ENCODE measurements around the gene CDKN2D. TPM values are rescaled to one million over a fixed set of nuclear protein-coding genes. Genes with fewer than 3 reads are reported as not detected.

Gene CDKN2D
- total and polyA plus RNA-seq, 10 of the 15 experiments (the other 5 are each of a cell fraction or from before 2014, with no cell fraction given): 0.53 to 17.2 (median 6.7) TPM

- Histone ChIP-seq H2AFZ (ENCODE audit: control insufficient read depth, low read depth, low read length) (no peak within 1 kb of the TSS), H3K9ac (ENCODE audit: control insufficient read depth, insufficient read depth, low read length) (no peak within 1 kb of the TSS), H3K27ac (ENCODE audit: control insufficient read depth, insufficient read depth) (no peak within 1 kb of the TSS), H4K20me1 (ENCODE audit: control insufficient read depth, insufficient read depth) (no peaks in the 10 kb centered on the region), H3K4me3 (no peak within 1 kb of the TSS), H3K4me1 (ENCODE audit: control insufficient read depth, insufficient read depth, low read length) (no peaks in the 10 kb centered on the region), H3K9me3 (replicated peaks; ENCODE audit: control insufficient read depth, insufficient read depth, low read length) (no peaks in the 10 kb centered on the region), H3K27me3 (replicated peaks in 1 of 2; ENCODE audit: control insufficient read depth in 2 of 2, insufficient read depth in 2 of 2, low read length in 1 of 2) (no peaks in the 10 kb centered on the region; a peak in 1 of 4 replicates), H3K36me3 (ENCODE audit: control insufficient read depth in 2 of 2, insufficient read depth in 2 of 2, low read length in 1 of 2) (no peaks in the 10 kb centered on the region), H3K79me2 (ENCODE audit: control insufficient read depth, insufficient read depth, low read length) (no peaks in the 10 kb centered on the region), H3K4me2 (ENCODE audit: control insufficient read depth, insufficient read depth) (no peak within 1 kb of the TSS)
- no TSS peak for BruUV-seq (replicated peaks)
- ChIA-PET POLR2A (no interaction called here), RAD21 (ENCODE audit: unreplicated experiment) (no interaction called here), SMC1A (ENCODE audit: uncharacterized antibody, unreplicated experiment) (interaction anchor here (9.0 kb wide), 1 partner anchor 58 kb away, joined by 252 read pairs; no protein-coding TSS in a partner anchor), CTCF (interaction anchor here (9.3 kb wide), 1 partner anchor 57 kb away, joined by 397 read pairs; no protein-coding TSS in a partner anchor)
- 53% methylated on average over 33 of the region's 35 CpGs for WGBS (ENCODE audit: insufficient coverage, insufficient replicate concordance, low lambda C conversion rate, missing lambda C conversion rate)
- DNase-seq (ENCODE audit: low read depth, low spot score) (no peak), FAIRE-seq (no peak), ATAC-seq (no peak)
- in situ Hi-C loops (cut with MboI) (no loop called here), intact Hi-C loops (cut with micrococcal nuclease; ENCODE audit: unreplicated experiment) (no loop called here)
- TF ChIP-seq ZNF384 (IDR thresholded peaks at IDR 0.05; ENCODE audit: borderline replicate concordance, low read depth, low read length): no peak
- no peak for TF ChIP-seq GABPA (IDR thresholded peaks at IDR 0.05; ENCODE audit: low read depth)
- TF ChIP-seq HDAC2 (IDR thresholded peaks at IDR 0.05): no peak
- TF ChIP-seq BCLAF1 (IDR thresholded peaks at IDR 0.05): no peak
- TF ChIP-seq RAD21 (IDR thresholded peaks at IDR 0.05; ENCODE audit: insufficient read depth, low read depth, low read length): no peak
- TF ChIP-seq E2F4 (IDR thresholded peaks at IDR 0.05; ENCODE audit: low read depth, low read length): no peak
- TF ChIP-seq CBX3 (IDR thresholded peaks at IDR 0.05; ENCODE audit: borderline replicate concordance, low read depth): no peak
- TF ChIP-seq CREM (IDR thresholded peaks at IDR 0.05; ENCODE audit: low read depth): no peak
- TF ChIP-seq ATF2 (IDR thresholded peaks at IDR 0.05; ENCODE audit: low read length): no peak
- no peak for TF ChIP-seq NFIC (IDR thresholded peaks at IDR 0.05; ENCODE audit: low read depth, low read length)
- TF ChIP-seq ELK1 (IDR thresholded peaks at IDR 0.05; ENCODE audit: low read depth, low read length): no peak
- TF ChIP-seq POU2F2 (IDR thresholded peaks at IDR 0.05; ENCODE audit: borderline replicate concordance, low read depth, low read length): no peak
- TF ChIP-seq TARDBP (IDR thresholded peaks at IDR 0.05; ENCODE audit: borderline replicate concordance): no peak
- no peak for TF ChIP-seq ZNF24 (IDR thresholded peaks at IDR 0.05)
- no peak for TF ChIP-seq NR2C2 (IDR thresholded peaks at IDR 0.05; ENCODE audit: borderline replicate concordance, control insufficient read depth, insufficient read length, low read depth)
- TF ChIP-seq POLR2AphosphoS2 (IDR thresholded peaks at IDR 0.05; ENCODE audit: low read depth, low read length): no peak
Observed at GRCh38 chr19:10587022-10587838, 18.5 kb upstream of the CDKN2D start, which contains the start of gene AP1M2. Gene AP1M2 (minus strand): TSS chr19:10587312. CDS start chr19:10587231, 81 bp downstream.

Data from GM12878 (cell line).